ENCODE measurements around the gene DNAH11.
"Not testable (repeated sequence)": the region's sequence is repeated elsewhere in the genome, so short reads cannot be mapped to it uniquely, and the experiment has no call there.

The DNAH11 gene, protein sequence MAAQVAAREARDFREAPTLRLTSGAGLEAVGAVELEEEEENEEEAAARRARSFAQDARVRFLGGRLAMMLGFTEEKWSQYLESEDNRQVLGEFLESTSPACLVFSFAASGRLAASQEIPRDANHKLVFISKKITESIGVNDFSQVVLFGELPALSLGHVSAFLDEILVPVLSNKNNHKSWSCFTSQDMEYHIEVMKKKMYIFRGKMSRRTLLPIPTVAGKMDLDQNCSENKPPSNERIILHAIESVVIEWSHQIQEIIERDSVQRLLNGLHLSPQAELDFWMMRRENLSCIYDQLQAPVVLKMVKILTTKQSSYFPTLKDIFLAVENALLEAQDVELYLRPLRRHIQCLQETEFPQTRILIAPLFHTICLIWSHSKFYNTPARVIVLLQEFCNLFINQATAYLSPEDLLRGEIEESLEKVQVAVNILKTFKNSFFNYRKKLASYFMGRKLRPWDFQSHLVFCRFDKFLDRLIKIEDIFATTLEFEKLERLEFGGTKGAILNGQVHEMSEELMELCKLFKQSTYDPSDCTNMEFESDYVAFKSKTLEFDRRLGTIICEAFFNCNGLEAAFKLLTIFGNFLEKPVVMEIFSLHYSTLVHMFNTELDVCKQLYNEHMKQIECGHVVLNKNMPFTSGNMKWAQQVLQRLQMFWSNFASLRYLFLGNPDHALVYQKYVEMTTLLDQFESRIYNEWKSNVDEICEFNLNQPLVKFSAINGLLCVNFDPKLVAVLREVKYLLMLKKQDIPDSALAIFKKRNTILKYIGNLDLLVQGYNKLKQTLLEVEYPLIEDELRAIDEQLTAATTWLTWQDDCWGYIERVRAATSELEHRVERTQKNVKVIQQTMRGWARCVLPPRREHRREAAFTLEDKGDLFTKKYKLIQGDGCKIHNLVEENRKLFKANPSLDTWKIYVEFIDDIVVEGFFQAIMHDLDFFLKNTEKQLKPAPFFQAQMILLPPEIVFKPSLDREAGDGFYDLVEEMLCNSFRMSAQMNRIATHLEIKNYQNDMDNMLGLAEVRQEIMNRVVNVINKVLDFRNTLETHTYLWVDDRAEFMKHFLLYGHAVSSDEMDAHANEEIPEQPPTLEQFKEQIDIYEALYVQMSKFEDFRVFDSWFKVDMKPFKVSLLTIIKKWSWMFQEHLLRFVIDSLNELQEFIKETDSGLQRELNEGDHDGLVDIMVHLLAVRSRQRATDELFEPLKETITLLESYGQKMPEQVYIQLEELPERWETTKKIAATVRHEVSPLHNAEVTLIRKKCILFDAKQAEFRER (N-terminal part only)

DNA sequence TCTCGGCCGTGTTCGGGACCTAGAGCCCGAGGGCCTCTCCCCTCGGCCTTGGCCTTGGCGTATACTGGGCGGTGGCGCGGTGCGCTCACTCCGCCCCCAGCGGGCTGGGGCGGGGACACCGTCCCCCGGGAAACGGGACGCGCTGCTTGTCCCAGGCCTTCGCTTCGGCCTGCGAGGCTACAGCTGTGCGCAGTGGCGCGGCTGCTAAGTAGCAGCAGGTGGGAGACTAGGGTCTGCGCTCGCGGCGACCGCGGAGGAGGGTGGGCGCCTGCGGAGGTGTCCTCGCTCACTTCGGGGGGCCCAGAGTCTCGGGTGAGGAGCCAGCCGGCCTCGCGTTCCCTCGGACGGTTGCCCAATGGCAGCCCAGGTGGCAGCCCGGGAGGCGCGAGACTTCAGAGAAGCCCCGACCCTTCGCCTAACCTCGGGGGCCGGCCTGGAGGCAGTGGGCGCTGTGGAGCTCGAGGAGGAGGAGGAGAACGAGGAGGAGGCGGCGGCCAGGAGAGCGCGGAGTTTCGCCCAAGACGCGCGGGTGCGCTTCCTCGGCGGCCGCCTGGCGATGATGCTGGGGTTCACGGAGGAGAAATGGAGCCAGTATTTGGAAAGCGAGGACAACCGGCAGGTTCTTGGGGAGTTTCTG, at the start of gene DNAH11:
DNAH11 (plus strand) TSS at position 149 of the 637 bp plus-strand sequence; CDS start at position 356, 207 bp downstream.
- peak in 1 of 2 experiments; percentile 15 for DNase-seq (ENCODE audit: low read depth in 2 of 2)

DNA sequence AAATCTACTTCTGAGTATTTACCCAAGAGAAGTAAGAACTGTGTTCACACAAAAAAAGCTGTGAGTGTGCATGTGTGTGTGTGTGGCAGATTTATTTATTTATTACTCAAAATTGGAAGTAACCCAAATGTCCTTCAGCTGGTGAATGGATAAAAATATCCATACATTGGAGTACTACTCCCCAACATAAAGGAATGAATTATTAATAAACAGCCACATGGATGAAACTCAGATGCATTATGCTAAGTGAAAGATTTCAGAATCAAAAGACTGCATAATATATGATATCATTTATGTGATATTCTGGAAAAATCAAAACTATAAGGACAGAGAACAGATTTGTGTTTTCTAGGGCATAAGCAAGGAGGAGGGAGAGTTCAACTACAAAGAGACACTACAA, 47.1 kb upstream of the DNAH11 start:
- DNase-seq (ENCODE audit: low read depth in 2 of 2): no peak

DNA sequence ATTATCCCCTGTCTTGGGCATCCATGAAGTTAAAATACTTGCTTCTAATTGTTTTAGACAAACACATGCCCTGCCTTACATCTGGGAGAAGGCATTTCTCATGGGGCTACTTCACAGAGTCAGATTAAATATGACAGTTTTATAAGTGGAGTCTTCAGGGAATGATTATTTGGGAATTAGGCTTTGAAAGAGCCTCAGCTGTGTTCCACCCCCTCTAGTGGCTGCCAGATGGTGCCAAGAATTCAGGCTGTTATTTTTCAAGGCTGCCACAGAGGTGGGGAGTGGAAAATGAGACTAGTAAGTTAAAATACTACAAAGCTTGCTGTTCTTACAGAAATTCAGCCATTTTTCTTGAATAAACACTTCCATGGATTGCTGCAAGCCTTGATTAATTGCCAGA, 45.8 kb upstream of the DNAH11 start:
- DNase-seq (ENCODE audit: low read depth in 2 of 2): no peak

DNA sequence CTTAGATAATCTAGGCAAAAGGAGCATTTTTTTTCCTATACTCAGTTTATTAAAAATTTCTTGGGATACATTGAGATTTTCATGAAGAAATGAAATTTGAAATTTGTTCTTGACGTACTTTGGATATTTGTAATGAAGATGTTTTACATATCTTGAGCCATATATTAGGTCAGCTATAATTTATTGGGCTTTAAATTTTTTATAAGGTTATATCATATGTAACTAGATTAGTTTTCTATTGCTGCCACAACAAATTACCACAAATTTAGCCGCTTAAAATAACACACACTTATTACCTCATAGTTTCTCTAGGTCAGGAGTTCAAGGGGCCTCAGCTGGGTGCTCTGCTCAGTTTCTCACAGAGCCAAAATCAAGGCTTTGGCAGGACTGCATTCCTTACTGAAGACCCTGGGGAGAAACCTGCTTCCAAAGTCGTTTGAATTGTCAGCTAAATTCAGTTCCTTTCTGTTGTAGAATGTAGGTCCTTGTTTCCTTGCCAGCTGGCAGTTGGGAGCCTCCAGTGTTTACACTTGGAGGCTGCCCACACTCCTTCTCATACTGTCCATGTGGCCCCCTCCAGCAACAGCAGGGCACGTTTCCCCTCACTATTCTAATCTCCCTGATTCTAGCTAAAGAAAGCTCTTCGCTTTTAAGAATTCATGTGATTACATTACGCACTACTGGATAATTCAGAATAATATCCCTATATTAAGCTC, 42.6 kb upstream of the DNAH11 start:
- no peak for DNase-seq (ENCODE audit: low read depth in 2 of 2)

DNA sequence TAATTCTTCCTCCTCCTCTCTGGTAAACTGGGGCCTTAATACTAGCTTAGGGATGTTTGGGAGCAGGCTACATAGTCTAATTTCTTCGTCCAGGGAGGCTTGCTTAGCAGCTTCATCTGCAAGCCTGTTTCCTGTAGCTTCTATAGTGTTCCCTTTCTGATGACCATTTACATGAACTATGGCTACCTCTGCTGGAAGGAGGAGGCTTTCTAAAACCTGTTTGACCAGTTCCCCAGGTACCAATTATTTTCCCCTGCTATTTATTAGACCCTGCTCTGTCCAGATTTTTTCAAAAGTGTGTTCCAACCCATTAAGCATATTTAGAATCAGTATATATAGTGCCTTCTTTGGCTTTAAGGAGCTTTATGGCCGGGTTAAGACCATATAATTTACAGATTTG, 38.8 kb upstream of the DNAH11 start:
- no peak for DNase-seq (ENCODE audit: low read depth in 2 of 2)

DNA sequence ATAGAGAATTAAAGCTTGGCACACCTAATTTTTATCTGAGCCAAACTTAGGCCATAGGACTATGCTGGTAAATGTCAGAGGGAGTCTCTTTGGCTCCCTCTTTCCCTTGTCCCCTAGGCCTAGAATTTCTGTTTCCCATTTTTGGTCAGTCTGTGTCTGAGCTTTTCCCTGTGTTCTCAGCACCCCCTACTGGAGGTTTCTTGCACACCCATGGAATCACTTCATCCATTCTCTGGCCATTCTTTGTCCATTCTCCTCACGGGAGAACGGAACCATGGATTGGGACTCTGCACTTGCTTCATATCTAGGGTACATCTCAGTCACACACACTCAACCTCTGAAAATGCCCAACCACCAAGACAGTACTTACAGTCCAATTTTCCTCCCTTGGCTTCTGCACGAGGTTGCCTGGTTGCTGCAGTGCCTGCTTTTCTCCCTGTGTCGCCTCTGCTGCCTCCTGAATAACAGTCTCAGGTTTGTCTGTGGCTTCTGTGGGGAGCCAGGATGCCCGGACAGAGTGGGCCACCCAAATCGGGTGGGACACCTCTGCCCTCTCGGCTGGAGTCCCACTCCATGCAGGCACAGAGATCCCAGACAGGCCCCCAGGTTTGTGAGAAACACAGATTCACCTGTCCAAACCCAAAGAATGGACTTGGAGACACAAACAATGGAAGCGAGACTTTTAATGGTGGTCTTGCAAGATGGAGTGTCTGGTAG, 35.1 kb upstream of the DNAH11 start:
- peak in 1 of 2 experiments; percentile 6 for DNase-seq (ENCODE audit: low read depth in 2 of 2)

DNA sequence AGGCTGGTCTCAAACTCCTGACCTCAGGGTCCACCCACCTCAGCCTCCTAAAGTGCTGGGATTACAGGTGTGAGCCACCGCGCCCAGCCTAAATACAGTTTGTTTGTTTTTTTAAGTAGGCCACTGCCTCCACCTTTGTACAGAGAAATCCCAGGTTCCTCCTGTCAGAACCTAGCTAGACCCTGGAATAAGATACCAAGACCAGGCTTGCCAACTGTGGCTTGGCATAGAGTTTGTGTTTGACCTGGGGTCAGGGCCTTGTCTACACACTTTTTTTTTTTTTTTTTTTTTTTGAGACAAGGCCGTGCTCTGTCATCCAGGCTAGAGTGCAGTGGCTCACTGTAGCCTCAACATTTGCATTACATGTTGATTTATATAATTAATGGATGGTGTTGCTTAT, 34.3 kb upstream of the DNAH11 start:
- DNase-seq (ENCODE audit: low read depth in 2 of 2): no peak

DNA sequence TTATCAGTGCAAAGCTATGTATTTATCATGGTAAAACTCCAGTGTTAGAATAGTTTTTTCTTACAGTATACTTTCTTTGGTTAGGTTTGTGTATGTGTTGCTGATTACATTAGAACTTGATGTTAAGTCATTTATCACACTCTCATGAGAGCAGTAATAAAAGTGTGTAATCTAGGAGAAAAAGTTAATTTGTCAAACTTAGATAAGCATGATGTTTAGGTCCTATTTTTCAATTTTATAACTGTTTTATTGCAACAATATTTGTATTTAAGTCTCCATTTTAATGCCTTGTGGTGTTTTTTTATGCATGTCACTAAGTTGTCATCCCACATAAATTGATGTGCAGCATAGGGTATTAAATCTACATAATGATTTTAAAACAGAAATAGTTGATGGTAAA, 28.8 kb upstream of the DNAH11 start:
- DNase-seq (ENCODE audit: low read depth in 2 of 2): no peak

DNA sequence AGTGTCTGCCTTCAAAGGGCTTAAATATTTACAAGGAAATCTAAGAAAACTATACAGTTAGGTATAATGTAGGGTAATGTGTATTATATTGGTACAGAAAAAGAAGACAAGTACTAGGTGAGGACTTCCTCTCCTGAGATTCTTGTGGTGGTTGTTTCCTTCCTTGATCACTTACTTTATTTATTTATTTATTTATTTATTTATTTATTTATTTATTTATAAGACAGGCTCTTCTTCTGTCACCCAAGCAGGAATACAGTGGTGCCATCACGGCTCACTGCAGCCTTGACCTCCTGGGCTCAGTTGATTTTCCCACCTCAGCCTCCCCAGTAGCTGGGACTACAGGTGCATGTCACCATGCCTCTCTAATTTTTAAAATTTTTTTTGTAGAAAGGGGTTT, 18.2 kb upstream of the DNAH11 start:
- no peak for DNase-seq (ENCODE audit: low read depth in 2 of 2)

DNA sequence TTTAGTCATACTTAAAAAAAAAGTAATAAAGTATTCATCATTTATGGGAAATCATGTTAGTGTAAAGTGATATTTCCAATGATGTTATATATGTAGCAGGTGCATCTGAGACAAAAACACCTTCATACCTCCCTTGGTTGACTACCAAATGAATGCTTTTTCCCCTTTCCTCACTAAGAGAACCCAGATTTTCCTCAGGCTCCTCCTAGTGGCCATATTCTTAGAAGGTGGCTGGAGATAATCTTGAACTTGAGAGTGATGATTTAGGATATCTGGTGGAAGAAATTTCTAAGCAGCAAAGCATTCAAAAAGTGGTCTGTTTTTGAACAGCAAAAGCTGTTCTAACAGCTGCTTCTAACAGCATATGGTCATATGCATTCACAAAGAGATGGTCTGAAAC, 16.8 kb upstream of the DNAH11 start:
- DNase-seq (ENCODE audit: low read depth in 2 of 2): no peak

DNA sequence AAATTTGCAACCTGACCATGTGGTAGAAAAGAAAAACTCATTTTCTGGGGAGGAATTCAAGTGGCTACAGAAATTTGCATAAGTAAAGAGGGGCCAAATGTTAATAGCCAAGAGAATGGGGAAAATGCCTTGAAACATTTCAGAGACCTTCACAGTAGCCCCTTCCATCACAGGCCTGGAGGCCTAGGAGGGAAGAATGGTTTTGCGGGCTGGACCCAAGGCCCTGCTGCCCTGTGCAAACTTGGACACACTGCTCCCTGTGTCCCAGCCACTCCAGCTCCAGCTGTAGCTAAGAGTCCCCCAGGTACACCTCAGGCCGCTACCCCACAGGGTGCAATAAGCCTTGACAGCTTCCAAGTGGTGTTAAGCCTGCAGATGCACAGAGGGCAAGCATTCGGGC, 16.4 kb upstream of the DNAH11 start:
- no peak for DNase-seq (ENCODE audit: low read depth in 2 of 2)

DNA sequence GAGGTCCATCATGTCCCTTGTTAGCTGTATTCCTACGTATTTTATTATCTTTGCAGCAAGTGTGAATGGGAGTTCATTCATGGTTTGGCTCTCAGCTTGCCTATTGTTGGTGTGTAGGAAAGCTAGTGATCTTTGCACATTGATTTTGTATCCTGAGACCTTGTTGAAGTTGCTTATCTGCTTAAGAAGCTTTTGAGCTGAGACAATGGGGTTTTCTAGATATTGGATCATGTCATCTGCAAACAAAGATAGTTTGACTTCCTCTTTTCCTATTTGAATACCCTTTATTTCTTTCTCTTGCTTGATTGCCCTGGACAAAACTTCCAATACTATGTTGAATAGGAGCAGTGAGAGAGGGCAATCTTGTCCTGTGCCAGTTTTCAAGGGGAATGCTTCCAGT, 10.4 kb upstream of the DNAH11 start:
- not testable (repeated sequence) for DNase-seq (ENCODE audit: low read depth in 2 of 2)

DNA sequence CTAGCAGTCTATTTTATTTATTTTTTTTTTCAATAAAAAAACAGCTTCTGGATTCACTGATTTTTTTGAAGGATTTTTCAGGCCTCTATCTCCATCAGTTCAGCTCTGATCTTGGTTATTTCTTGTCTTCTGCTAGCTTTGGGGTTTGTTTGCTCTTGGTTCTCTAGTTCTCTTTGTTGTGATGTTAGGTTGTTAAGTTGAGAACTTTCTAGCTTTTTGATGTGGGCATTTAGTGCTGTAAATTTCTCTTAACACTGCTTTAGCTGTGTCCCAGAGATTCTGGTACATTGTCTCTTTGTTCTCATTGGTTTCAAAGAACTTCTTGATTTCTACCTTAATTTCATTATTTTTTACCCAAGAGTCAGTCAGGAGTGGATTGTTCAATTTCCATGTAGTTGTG, 9.2 kb upstream of the DNAH11 start:
- not testable (repeated sequence) for DNase-seq (ENCODE audit: low read depth in 2 of 2)

DNA sequence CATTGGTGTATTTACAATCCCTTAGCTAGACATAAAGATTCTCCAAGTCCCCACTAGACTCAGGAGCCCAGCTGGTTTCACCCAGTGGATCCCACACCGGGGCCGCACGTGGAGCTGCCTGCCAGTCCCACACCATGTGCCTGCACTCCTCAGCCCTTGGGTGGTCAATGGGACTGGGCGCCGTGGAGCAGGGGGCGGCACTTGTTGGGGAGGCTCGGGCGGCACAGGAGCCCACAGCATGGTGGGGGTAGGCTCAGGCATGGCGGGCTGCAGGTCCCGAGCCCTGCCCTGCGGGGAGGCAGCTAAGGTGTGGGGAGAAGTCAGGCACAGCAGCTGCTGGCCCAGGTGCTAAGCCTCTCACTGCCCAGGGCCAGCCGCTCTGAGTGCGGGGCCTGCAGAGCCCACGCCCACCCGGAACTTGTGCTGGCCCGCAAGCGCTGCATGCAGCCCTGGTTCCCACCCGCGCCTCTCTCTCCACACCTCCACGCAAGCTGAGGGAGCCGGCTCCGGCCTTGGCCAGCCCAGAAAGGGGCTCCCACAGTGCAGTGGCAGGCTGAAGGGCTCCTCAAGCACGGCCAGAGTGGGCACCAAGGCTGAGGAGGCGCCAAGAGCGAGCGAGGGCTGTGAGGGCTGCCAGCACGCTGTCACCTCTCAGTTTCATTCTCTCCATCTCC, 6.3 kb upstream of the DNAH11 start:
- not testable (repeated sequence) for DNase-seq (ENCODE audit: low read depth in 2 of 2)

DNA sequence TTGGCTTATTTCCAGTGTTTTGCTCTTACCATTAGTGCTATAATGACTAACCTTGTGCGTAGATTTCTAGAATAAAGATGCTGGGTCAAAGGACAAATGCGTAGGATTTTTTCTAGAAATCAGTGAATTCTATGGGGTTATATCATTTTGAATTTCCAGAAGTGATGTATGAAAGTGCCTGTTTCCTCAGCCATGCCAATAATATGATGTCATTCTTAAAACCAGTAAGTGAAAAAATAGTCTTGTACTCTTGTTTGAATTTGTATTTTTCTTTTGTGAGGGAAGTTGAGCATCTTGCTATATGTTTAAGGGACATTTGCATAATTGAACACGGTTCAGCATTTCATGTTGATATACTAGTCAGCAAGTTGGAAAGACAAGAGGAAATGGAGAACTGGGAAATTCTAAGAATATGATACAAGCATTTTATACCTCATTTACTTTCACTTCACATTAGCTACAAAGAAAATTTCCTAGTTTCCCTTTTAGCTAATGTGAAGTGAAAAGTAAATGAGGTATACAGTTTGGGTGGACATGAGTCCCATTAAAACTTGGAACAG, 3.8 kb upstream of the DNAH11 start:
- DNase-seq (ENCODE audit: low read depth in 2 of 2): no peak

DNA sequence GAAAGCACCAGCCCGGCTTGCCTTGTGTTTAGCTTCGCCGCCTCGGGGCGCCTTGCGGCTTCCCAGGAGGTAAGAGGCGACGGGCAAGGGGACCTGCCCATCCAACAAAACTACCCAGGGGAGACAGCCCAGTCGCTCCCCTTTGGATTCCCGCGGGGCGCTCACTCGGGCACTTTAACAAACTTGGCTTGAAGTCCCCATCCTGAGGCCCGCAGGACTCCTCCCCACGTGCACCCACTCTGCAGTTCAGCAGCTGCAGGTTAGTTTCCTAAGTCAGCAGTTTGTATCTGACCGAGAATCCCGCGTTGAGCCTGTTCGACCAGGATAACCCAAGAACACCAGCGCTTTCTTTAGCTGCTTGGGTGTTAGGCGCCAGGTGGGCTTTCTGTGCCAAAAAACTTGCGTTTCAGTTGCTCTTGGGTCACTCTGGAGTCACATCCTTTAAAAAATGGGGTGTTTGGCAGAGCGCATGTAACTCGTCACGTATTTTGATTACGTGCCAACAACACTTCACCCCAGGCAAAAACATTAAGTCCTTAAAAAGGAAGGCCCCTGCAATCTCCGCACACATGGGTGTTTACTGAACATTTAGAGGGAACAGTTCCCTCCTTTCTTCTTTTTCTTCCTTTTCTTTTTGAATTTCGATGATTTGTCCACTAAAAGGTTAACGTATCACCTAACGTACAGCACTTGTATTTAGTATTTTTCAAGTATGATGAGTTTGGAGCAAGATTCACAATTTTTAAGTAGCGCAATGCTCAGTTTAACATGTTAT, 876 bp downstream of the DNAH11 start:
- DNase-seq (ENCODE audit: low read depth in 2 of 2): peak in 1 of 2 experiments; percentile 2

DNA sequence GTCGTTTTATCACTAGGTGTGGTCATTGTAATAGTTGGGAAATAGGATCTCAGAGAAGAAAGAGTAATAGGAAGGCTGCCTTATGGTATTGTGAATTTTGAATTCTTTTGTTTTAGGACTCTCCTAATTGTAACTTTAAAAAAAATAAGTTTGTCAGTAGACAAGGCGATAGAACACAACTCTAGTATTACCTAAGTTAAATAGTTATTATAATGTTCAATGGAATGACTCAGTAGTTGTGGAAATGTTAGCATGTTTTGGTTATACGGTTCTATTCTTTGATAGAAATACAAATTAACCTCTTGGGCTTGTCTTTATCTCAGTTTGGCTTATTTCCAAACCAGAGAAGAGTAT, 1.4 kb downstream of the DNAH11 start:
- no peak for DNase-seq (ENCODE audit: low read depth in 2 of 2)

DNA sequence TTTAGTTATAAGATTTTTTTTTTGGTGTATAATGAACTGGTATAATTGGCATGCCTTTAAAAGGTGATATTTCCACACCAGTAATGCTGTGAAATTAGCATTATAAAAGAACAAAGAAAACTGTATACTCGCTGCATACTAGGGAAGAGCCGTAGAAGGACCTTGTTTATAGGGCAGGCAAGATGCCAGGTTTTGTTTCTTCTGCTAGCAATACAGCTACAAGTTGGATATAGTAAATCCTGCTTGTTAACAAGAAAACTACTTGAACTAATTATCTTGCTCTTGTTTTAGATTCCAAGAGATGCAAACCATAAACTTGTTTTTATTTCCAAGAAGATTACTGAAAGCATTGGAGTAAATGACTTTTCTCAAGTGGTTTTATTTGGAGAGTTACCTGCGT, 1.9 kb downstream of the DNAH11 start:
- DNase-seq (ENCODE audit: low read depth in 2 of 2): no peak

DNA sequence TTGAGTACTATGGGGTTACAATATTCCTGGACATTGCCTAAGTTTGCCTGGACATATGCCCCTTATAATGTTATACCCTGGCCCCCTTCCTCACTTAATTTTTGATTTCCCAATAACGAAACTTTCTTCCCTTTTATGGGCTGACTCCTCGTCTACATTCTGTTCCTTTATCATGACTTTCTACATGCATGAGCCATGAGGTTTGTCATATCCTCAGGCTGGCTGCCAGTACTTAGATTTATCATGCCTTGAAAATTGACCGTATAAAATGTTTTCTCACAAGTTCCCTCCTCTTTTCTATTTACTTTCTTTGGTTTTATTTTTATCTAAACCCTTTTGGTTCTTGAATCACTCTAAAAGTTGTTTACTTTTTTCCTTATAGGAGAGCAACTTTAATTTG, 4.7 kb downstream of the DNAH11 start:
- DNase-seq (ENCODE audit: low read depth in 2 of 2): no peak

All from stimulated activated CD4-positive, alpha-beta T cell treated with anti-CD3 and anti-CD28 coated beads, Interleukin-12 subunit alpha, Interleukin-12 subunit beta, amount 100 ng/mL, for 24 hours (primary cell).